MM.1S (cell line): ENCODE measurements around the gene XPNPEP1.
A peak's percentile ranks its signal among the peaks of the same experiment; 100 is the strongest.

Experiments used
- DNase-seq: peaks from one replicate; pipeline ENCODE4 v3.0.0-alpha.2; 2015
- H2AFZ ChIP-seq: fragments of 300-600 bp; sonication (generic); 2 replicates; pipeline ENCODE4 v1.6.0; 2016; ENCODE audit warnings: antibody characterized with exemption, low read length
- H3F3A ChIP-seq: fragments of 300-600 bp; sonication (generic); 2 replicates; pipeline ENCODE4 v1.6.1; 2016; ENCODE audit warnings: mild to moderate bottlenecking, antibody characterized with exemption, low read length, moderate library complexity, mixed read lengths; ENCODE audit not compliant: insufficient read depth
- H3K27ac ChIP-seq: fragments of 300-600 bp; sonication (generic); 2 replicates; pipeline ENCODE4 v1.5.1; 2016; ENCODE audit warnings: mild to moderate bottlenecking, low read length
- H3K27me3 ChIP-seq: fragments of 300-600 bp; sonication (generic); replicated peaks from 2 replicates; pipeline ENCODE4 v1.6.0; 2016; ENCODE audit warnings: low read length; ENCODE audit not compliant: insufficient read depth
- H3K36me3 ChIP-seq: fragments of 300-600 bp; sonication (generic); replicated peaks from 2 replicates; pipeline ENCODE4 v1.6.1; 2016; ENCODE audit warnings: mild to moderate bottlenecking, low read length, mixed read lengths; ENCODE audit not compliant: insufficient read depth
- H3K4me1 ChIP-seq: fragments of 300-600 bp; sonication (generic); 2 replicates; pipeline ENCODE4 v1.6.1; 2016; ENCODE audit warnings: low read length, mixed read lengths
- H3K4me2 ChIP-seq: fragments of 300-600 bp; sonication (generic); 2 replicates; pipeline ENCODE4 v1.6.0; 2016; ENCODE audit warnings: low read depth, low read length
- H3K4me3 ChIP-seq: fragments of 300-600 bp; sonication (generic); 2 replicates; pipeline ENCODE4 v1.5.1; 2016; ENCODE audit warnings: low read length, mixed read lengths
- H3K79me2 ChIP-seq: fragments of 300-600 bp; sonication (generic); 2 replicates; pipeline ENCODE4 v1.6.1; 2016; ENCODE audit warnings: mixed run types, low read length, mixed read lengths
- H3K9ac ChIP-seq: fragments of 300-600 bp; sonication (generic); 2 replicates; pipeline ENCODE4 v1.6.1; 2016; ENCODE audit warnings: low read length, mixed read lengths
- H3K9me2 ChIP-seq: fragments of 300-600 bp; sonication (generic); replicated peaks from 2 replicates; pipeline ENCODE4 v1.6.1; 2016; ENCODE audit warnings: mild to moderate bottlenecking, low read length, mixed read lengths; ENCODE audit not compliant: insufficient read depth
- H3K9me3 ChIP-seq: fragments of 300-600 bp; sonication (generic); replicated peaks from 2 replicates; pipeline ENCODE4 v1.6.1; 2016; ENCODE audit warnings: mild to moderate bottlenecking, low read length, mixed read lengths; ENCODE audit not compliant: insufficient read depth
- H4K20me1 ChIP-seq: fragments of 300-600 bp; sonication (generic); 2 replicates; pipeline ENCODE4 v1.6.1; 2016; ENCODE audit warnings: mild to moderate bottlenecking, low read length, moderate library complexity, mixed read lengths; ENCODE audit not compliant: insufficient read depth
- EZH2 ChIP-seq: fragments of 300-600 bp; sonication (generic); optimal IDR thresholded peaks from 2 replicates; pipeline ENCODE3; 2017; ENCODE audit warnings: low read depth, mild to moderate bottlenecking, antibody characterized with exemption, low read length, mixed read lengths
- EZH2phosphoT487 ChIP-seq: fragments of 300-600 bp; sonication (generic); IDR thresholded peaks from 2 replicates; pipeline ENCODE4 v1.6.1; 2018; ENCODE audit warnings: antibody characterized with exemption, low read length
- TF ChIP-seq, protein P1 (sequence below): fragments of 300-600 bp; sonication (generic); IDR thresholded peaks from 2 replicates; pipeline ENCODE4 v1.5.1; 2016; ENCODE audit warnings: antibody characterized with exemption, low read length, mixed read lengths

Gene XPNPEP1

GRCh38 chr10:109922976-109923921 lies at the start of gene XPNPEP1:
Gene XPNPEP1 (minus strand): TSS chr10:109923511. CDS start chr10:109923433, 78 bp downstream.
- Histone ChIP-seq H3K36me3 (no peaks in the 10 kb centered on the region), H3F3A (no peaks in the 10 kb centered on the region), H3K9me2 (no peaks in the 10 kb centered on the region), H3K9ac (peak within 1 kb of the TSS; percentile 88), H2AFZ (peak within 1 kb of the TSS; percentile 87), H3K9me3 (no peaks in the 10 kb centered on the region), H3K4me3 (peak within 1 kb of the TSS; percentile 92), H3K4me1 (peaks cover 24% of the 10 kb centered on the region), H3K79me2 (peaks cover 41% of the 10 kb centered on the region), H3K4me2 (peak within 1 kb of the TSS; percentile 79), H3K27ac (peak within 1 kb of the TSS; percentile 21; the same call in 1 of the 2 replicates), H4K20me1 (no peaks in the 10 kb centered on the region), H3K27me3 (no peaks in the 10 kb centered on the region)
- TF ChIP-seq EZH2phosphoT487 (no peak), EZH2 (no peak)
- TF ChIP-seq, protein P1, sequence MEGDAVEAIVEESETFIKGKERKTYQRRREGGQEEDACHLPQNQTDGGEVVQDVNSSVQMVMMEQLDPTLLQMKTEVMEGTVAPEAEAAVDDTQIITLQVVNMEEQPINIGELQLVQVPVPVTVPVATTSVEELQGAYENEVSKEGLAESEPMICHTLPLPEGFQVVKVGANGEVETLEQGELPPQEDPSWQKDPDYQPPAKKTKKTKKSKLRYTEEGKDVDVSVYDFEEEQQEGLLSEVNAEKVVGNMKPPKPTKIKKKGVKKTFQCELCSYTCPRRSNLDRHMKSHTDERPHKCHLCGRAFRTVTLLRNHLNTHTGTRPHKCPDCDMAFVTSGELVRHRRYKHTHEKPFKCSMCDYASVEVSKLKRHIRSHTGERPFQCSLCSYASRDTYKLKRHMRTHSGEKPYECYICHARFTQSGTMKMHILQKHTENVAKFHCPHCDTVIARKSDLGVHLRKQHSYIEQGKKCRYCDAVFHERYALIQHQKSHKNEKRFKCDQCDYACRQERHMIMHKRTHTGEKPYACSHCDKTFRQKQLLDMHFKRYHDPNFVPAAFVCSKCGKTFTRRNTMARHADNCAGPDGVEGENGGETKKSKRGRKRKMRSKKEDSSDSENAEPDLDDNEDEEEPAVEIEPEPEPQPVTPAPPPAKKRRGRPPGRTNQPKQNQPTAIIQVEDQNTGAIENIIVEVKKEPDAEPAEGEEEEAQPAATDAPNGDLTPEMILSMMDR, result no peak
- peak; percentile 89 for DNase-seq

DNA sequence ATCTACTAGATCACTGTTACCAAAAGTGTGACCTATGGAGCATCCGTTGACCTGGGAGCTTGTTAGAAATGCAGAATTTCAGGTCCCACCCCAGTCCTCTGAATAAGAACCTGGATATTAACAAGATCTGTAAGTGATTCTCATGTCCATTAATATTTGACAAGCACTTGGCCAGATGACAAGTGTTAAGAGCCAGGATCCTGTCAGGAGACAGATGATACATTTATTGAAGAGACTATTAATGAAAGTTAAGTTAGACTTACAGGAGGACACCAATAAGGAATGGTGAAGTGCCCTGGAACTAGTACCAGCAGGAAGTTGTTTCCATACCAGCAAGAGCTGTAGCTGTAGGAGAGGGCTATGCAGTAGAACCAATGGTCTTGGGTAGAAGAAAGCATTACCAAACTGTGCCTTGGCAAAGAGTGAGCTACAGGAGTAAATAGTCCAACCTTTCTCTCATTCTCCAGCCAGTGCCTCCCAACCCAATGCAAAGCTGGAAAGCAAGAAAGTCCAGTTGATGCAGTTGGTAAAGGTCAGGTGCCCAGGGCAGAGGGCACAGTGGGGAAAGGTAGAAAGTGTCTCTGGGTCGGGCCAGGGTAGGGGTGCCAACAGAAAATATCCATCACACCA lies 49.2 kb upstream of the XPNPEP1 start:
- no peaks in the 10 kb centered on the region for H3K9me3 ChIP-seq
- H3K27me3 ChIP-seq, result no peaks in the 10 kb centered on the region
- no peak overlapping the region for H3K9ac ChIP-seq
- no peaks in the 10 kb centered on the region for H3K36me3 ChIP-seq
- no peak overlapping the region for H2AFZ ChIP-seq
- H3K79me2 ChIP-seq, result no peaks in the 10 kb centered on the region
- H4K20me1 ChIP-seq, result no peaks in the 10 kb centered on the region
- no peaks in the 10 kb centered on the region for H3F3A ChIP-seq
- no peaks in the 10 kb centered on the region for H3K4me1 ChIP-seq
- DNase-seq, result no peak
- H3K4me2 ChIP-seq, result no peak overlapping the region
- H3K9me2 ChIP-seq, result no peaks in the 10 kb centered on the region
- no peak overlapping the region for H3K27ac ChIP-seq
- TF ChIP-seq EZH2, result no peak
- TF ChIP-seq, protein P1, result no peak
- no peak for TF ChIP-seq EZH2phosphoT487
- H3K4me3 ChIP-seq, result no peak overlapping the region

DNA sequence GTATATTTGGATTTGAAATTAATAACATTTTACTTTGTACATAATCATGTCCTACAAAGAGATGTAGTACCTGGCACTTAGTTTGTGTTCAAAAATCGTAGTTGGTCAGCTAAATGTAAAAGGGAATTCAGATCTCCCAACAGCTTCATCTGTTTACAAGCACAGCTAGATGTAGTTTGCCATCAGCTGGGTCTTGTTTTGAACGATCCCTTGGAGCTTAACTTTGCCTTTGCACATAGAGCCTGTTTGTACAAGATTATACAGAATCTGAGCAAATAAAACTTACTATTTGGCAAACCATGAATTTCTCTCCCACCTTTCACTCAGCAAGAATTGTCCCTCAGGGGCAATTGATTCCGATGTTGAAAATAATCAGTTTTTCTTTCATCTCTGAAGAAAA lies 48.3 kb upstream of the XPNPEP1 start:
- TF ChIP-seq, protein P1, result no peak
- TF ChIP-seq EZH2phosphoT487, result no peak
- no peak for TF ChIP-seq EZH2
- Histone ChIP-seq H3K27ac (no peak overlapping the region), H3K4me1 (no peaks in the 10 kb centered on the region)

More for the DNA sequence above, 48.3 kb upstream of the XPNPEP1 start:
- H3K79me2 ChIP-seq, result no peaks in the 10 kb centered on the region
- H3K36me3 ChIP-seq, result no peaks in the 10 kb centered on the region
- H2AFZ ChIP-seq, result no peak overlapping the region
- H3K4me3 ChIP-seq, result no peak overlapping the region
- H3K9me2 ChIP-seq, result no peaks in the 10 kb centered on the region
- no peaks in the 10 kb centered on the region for H3K9me3 ChIP-seq
- no peak overlapping the region for H3K9ac ChIP-seq
- H3F3A ChIP-seq, result no peaks in the 10 kb centered on the region
- no peak for DNase-seq
- no peaks in the 10 kb centered on the region for H3K27me3 ChIP-seq
- H3K4me2 ChIP-seq, result no peak overlapping the region
- no peaks in the 10 kb centered on the region for H4K20me1 ChIP-seq
